Activated T-helper 1 cell treated with anti-CD3 and anti-CD28 coated beads, Interleukin-12 subunit alpha, Interleukin-12 subunit beta, Interleukin-2, Interleukin-4 antibody, amounts not matched to agents 30 ng/mL and 10 ng/mL and 1 ng/mL, durations not matched to agents 14 hours and 24 hours and 36 hours (primary cell): ENCODE data around the gene GAS2. TPM values are rescaled to one million over a fixed set of nuclear protein-coding genes. Genes with fewer than 3 reads are reported as not detected.
A peak's percentile ranks its signal among the peaks of the same experiment; 100 is the strongest.

Experiments
- DNase-seq: peaks from one replicate; pipeline ENCODE4 v3.0.0; 2021; ENCODE audit warnings: low spot score
- H3K27ac Mint-ChIP-seq: one replicate; pipeline ENCODE4 v1.8.0; 2021; ENCODE audit warnings: mild to moderate bottlenecking, mixed read lengths
- H3K27me3 Mint-ChIP-seq: one replicate; pipeline ENCODE4 v1.8.0; 2022; ENCODE audit warnings: mild to moderate bottlenecking, moderate library complexity, mixed read lengths; ENCODE audit not compliant: insufficient read depth
- H3K36me3 Mint-ChIP-seq: one replicate; pipeline ENCODE4 v1.8.0; 2021; ENCODE audit warnings: low read depth, mixed read lengths
- H3K4me1 Mint-ChIP-seq: one replicate; pipeline ENCODE4 v1.8.0; 2021; ENCODE audit warnings: low read depth, mixed read lengths
- H3K4me3 Mint-ChIP-seq: one replicate; pipeline ENCODE4 v1.8.0; 2021; ENCODE audit warnings: mild to moderate bottlenecking, moderate library complexity, mixed read lengths
- H3K9me3 Mint-ChIP-seq: one replicate; pipeline ENCODE4 v1.8.0; 2021; ENCODE audit warnings: mixed read lengths
- intact Hi-C: fragments of 100-400 bp; cut with micrococcal nuclease; formaldehyde crosslinking; loops from one replicate; pipeline ENCODE4 v1.15.1; 2024
- total RNA-seq: library from RNA; stranded (reverse); gene quantifications from 2 replicates; pipeline ENCODE4 v1.2.3, GENCODE V29; 2022

Gene GAS2
- total RNA-seq, 1 donor from 2014 or later = 2.0 TPM

- Mint-ChIP-seq H3K4me1 (peaks cover 17% of the 10 kb centered on the region), H3K36me3 (no peaks in the 10 kb centered on the region), H3K9me3 (no peaks in the 10 kb centered on the region), H3K27ac (no peak overlapping the region), H3K27me3 (peaks cover 3% of the 10 kb centered on the region), H3K4me3 (no peak overlapping the region)
- no peak for DNase-seq
- intact Hi-C loops = no loop called here
Observed at GRCh38 chr11:22656130-22656529, 10.3 kb upstream of the GAS2 start.

- Mint-ChIP-seq H3K4me3 (no peak overlapping the region), H3K27me3 (peaks cover 5% of the 10 kb centered on the region), H3K4me1 (peaks cover 17% of the 10 kb centered on the region), H3K27ac (peak overlapping the region; percentile 56), H3K36me3 (no peaks in the 10 kb centered on the region), H3K9me3 (no peaks in the 10 kb centered on the region)
- no peak for DNase-seq
- intact Hi-C loops = no loop called here
Observed at GRCh38 chr11:22657101-22657694, 9.2 kb upstream of the GAS2 start.

GRCh38 chr11:22659783-22660182 lies 6.6 kb upstream of the GAS2 start:
- intact Hi-C loops = loop anchor here (10.0 kb wide), 1 partner anchor 325 kb away; the partner anchor contains the start of gene SLC17A6
- peaks cover 12% of the 10 kb centered on the region for H3K27me3 Mint-ChIP-seq
- no peak overlapping the region for H3K27ac Mint-ChIP-seq
- H3K4me3 Mint-ChIP-seq = no peak overlapping the region
- H3K36me3 Mint-ChIP-seq = no peaks in the 10 kb centered on the region
- peaks cover 17% of the 10 kb centered on the region for H3K4me1 Mint-ChIP-seq
- H3K9me3 Mint-ChIP-seq = no peaks in the 10 kb centered on the region
- DNase-seq = no peak

- DNase-seq = no peak
- no peak overlapping the region for H3K27ac Mint-ChIP-seq
- no peaks in the 10 kb centered on the region for H3K36me3 Mint-ChIP-seq
- H3K4me1 Mint-ChIP-seq = peaks cover 28% of the 10 kb centered on the region
- intact Hi-C loops = loop anchor here (2.0 to 10.0 kb wide), 3 partner anchors 35 to 332 kb away; partner anchors contain the start of genes FANCF and SLC17A6
- H3K9me3 Mint-ChIP-seq = no peaks in the 10 kb centered on the region
- peaks cover 45% of the 10 kb centered on the region for H3K27me3 Mint-ChIP-seq
- peak overlapping the region; percentile 78 for H3K4me3 Mint-ChIP-seq
Observed at GRCh38 chr11:22666688-22667439, 453 bp downstream of the GAS2 start.

GRCh38 chr11:22668005-22668796 lies 1.8 kb downstream of the GAS2 start:
- Mint-ChIP-seq H3K4me3 (peak overlapping the region; percentile 31), H3K27ac (no peak overlapping the region), H3K9me3 (no peaks in the 10 kb centered on the region), H3K36me3 (no peaks in the 10 kb centered on the region), H3K27me3 (peaks cover 43% of the 10 kb centered on the region), H3K4me1 (peaks cover 28% of the 10 kb centered on the region)
- no peak for DNase-seq
- intact Hi-C loops = loop anchor here (5.0 to 10.0 kb wide), 2 partner anchors 34 to 333 kb away; partner anchors contain the start of gene SLC17A6

- intact Hi-C loops = loop anchor here (5.0 to 10.0 kb wide), 2 partner anchors 33 to 335 kb away; partner anchors contain the start of gene SLC17A6
- peaks cover 28% of the 10 kb centered on the region for H3K4me1 Mint-ChIP-seq
- peaks cover 40% of the 10 kb centered on the region for H3K27me3 Mint-ChIP-seq
- no peak overlapping the region for H3K4me3 Mint-ChIP-seq
- no peak for DNase-seq
- no peaks in the 10 kb centered on the region for H3K9me3 Mint-ChIP-seq
- no peak overlapping the region for H3K27ac Mint-ChIP-seq
- no peaks in the 10 kb centered on the region for H3K36me3 Mint-ChIP-seq
Observed at GRCh38 chr11:22669368-22669767, 3.0 kb downstream of the GAS2 start.

- intact Hi-C loops = loop anchor here (1.0 kb wide), 2 partner anchors 59 to 116 kb away; no protein-coding TSS in a partner anchor
- no peaks in the 10 kb centered on the region for H3K9me3 Mint-ChIP-seq
- H3K27ac Mint-ChIP-seq = no peak overlapping the region
- peaks cover 27% of the 10 kb centered on the region for H3K4me1 Mint-ChIP-seq
- H3K4me3 Mint-ChIP-seq = no peak overlapping the region
- H3K36me3 Mint-ChIP-seq = no peaks in the 10 kb centered on the region
- DNase-seq = no peak
- peaks cover 33% of the 10 kb centered on the region for H3K27me3 Mint-ChIP-seq
Observed at GRCh38 chr11:22670830-22671229, 4.4 kb downstream of the GAS2 start.

- Mint-ChIP-seq H3K36me3 (no peaks in the 10 kb centered on the region), H3K27ac (no peak overlapping the region), H3K4me1 (peaks cover 19% of the 10 kb centered on the region), H3K4me3 (no peak overlapping the region), H3K9me3 (no peaks in the 10 kb centered on the region), H3K27me3 (peaks cover 26% of the 10 kb centered on the region)
- no peak for DNase-seq
- intact Hi-C loops = loop anchor here (1.0 kb wide), 1 partner anchor 116 kb away; no protein-coding TSS in a partner anchor
Observed at GRCh38 chr11:22671751-22672150, 5.3 kb downstream of the GAS2 start.

GRCh38 chr11:22674470-22675439 lies 8.3 kb downstream of the GAS2 start:
- no peak overlapping the region for H3K27ac Mint-ChIP-seq
- H3K27me3 Mint-ChIP-seq = peaks cover 13% of the 10 kb centered on the region
- DNase-seq = no peak
- H3K4me3 Mint-ChIP-seq = no peak overlapping the region
- no peaks in the 10 kb centered on the region for H3K36me3 Mint-ChIP-seq
- no peaks in the 10 kb centered on the region for H3K4me1 Mint-ChIP-seq
- intact Hi-C loops = no loop called here
- no peaks in the 10 kb centered on the region for H3K9me3 Mint-ChIP-seq

GRCh38 chr11:22677153-22677903 lies 10.9 kb downstream of the GAS2 start:
- no peak for DNase-seq
- Mint-ChIP-seq H3K36me3 (no peaks in the 10 kb centered on the region), H3K27me3 (peaks cover 6% of the 10 kb centered on the region), H3K4me3 (no peak overlapping the region), H3K9me3 (no peaks in the 10 kb centered on the region), H3K27ac (no peak overlapping the region), H3K4me1 (no peaks in the 10 kb centered on the region)
- intact Hi-C loops = no loop called here

- H3K4me3 Mint-ChIP-seq = no peak overlapping the region
- H3K27ac Mint-ChIP-seq = no peak overlapping the region
- H3K4me1 Mint-ChIP-seq = no peaks in the 10 kb centered on the region
- H3K27me3 Mint-ChIP-seq = peaks cover 4% of the 10 kb centered on the region
- no peaks in the 10 kb centered on the region for H3K9me3 Mint-ChIP-seq
- intact Hi-C loops = no loop called here
- no peaks in the 10 kb centered on the region for H3K36me3 Mint-ChIP-seq
- no peak for DNase-seq
Observed at GRCh38 chr11:22680628-22681027, 14.2 kb downstream of the GAS2 start.
